Measurements from ENCODE around the gene DLL1. TPM values are rescaled to one million over a fixed set of nuclear protein-coding genes. Genes with fewer than 3 reads are reported as not detected.

The DLL1 gene
- total and polyA plus RNA-seq, 9 of the 15 experiments (the other 6 are each of a cell fraction or from before 2014, with no cell fraction given) = not detected

DNA sequence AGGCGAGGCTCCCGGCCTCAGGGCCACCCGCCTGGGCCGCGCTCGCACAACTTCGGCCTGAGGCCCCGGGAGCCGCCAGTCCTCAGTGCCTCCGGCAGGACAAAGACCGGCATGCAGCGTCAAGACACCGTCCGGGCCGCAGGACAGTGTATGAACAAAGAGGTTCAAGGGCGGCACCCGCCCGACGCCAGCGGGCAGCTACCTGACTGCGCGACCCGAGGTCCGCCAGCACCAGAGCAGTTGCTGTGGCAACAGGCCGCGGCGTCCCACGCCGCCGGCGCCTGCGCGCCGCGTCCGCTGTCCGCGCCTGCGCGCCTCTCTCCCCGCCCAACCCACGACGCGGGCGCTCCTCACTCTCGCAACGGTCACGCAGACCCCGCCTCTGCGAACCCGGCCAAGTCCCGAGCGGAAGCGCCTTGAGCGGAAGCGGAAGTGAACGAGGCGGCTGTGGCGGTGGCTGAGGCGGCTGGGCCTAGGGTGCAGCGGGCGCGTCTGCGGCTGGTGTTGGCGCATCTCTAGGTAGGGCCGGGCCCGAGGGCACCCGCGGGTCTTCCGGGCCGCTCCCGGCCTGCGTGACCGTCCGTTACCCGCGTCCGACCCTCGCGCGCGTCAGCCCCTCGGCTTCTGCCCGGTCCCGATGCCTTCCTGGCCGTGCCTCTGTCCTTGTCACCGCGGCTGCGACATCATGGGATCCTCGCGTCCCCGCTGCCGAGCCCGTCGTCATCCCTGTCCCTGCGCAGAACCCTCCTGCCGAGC is 15.6 kb upstream of the DLL1 start, which contains the start of gene FAM120B (continued):
- TF ChIP-seq, protein P1, sequence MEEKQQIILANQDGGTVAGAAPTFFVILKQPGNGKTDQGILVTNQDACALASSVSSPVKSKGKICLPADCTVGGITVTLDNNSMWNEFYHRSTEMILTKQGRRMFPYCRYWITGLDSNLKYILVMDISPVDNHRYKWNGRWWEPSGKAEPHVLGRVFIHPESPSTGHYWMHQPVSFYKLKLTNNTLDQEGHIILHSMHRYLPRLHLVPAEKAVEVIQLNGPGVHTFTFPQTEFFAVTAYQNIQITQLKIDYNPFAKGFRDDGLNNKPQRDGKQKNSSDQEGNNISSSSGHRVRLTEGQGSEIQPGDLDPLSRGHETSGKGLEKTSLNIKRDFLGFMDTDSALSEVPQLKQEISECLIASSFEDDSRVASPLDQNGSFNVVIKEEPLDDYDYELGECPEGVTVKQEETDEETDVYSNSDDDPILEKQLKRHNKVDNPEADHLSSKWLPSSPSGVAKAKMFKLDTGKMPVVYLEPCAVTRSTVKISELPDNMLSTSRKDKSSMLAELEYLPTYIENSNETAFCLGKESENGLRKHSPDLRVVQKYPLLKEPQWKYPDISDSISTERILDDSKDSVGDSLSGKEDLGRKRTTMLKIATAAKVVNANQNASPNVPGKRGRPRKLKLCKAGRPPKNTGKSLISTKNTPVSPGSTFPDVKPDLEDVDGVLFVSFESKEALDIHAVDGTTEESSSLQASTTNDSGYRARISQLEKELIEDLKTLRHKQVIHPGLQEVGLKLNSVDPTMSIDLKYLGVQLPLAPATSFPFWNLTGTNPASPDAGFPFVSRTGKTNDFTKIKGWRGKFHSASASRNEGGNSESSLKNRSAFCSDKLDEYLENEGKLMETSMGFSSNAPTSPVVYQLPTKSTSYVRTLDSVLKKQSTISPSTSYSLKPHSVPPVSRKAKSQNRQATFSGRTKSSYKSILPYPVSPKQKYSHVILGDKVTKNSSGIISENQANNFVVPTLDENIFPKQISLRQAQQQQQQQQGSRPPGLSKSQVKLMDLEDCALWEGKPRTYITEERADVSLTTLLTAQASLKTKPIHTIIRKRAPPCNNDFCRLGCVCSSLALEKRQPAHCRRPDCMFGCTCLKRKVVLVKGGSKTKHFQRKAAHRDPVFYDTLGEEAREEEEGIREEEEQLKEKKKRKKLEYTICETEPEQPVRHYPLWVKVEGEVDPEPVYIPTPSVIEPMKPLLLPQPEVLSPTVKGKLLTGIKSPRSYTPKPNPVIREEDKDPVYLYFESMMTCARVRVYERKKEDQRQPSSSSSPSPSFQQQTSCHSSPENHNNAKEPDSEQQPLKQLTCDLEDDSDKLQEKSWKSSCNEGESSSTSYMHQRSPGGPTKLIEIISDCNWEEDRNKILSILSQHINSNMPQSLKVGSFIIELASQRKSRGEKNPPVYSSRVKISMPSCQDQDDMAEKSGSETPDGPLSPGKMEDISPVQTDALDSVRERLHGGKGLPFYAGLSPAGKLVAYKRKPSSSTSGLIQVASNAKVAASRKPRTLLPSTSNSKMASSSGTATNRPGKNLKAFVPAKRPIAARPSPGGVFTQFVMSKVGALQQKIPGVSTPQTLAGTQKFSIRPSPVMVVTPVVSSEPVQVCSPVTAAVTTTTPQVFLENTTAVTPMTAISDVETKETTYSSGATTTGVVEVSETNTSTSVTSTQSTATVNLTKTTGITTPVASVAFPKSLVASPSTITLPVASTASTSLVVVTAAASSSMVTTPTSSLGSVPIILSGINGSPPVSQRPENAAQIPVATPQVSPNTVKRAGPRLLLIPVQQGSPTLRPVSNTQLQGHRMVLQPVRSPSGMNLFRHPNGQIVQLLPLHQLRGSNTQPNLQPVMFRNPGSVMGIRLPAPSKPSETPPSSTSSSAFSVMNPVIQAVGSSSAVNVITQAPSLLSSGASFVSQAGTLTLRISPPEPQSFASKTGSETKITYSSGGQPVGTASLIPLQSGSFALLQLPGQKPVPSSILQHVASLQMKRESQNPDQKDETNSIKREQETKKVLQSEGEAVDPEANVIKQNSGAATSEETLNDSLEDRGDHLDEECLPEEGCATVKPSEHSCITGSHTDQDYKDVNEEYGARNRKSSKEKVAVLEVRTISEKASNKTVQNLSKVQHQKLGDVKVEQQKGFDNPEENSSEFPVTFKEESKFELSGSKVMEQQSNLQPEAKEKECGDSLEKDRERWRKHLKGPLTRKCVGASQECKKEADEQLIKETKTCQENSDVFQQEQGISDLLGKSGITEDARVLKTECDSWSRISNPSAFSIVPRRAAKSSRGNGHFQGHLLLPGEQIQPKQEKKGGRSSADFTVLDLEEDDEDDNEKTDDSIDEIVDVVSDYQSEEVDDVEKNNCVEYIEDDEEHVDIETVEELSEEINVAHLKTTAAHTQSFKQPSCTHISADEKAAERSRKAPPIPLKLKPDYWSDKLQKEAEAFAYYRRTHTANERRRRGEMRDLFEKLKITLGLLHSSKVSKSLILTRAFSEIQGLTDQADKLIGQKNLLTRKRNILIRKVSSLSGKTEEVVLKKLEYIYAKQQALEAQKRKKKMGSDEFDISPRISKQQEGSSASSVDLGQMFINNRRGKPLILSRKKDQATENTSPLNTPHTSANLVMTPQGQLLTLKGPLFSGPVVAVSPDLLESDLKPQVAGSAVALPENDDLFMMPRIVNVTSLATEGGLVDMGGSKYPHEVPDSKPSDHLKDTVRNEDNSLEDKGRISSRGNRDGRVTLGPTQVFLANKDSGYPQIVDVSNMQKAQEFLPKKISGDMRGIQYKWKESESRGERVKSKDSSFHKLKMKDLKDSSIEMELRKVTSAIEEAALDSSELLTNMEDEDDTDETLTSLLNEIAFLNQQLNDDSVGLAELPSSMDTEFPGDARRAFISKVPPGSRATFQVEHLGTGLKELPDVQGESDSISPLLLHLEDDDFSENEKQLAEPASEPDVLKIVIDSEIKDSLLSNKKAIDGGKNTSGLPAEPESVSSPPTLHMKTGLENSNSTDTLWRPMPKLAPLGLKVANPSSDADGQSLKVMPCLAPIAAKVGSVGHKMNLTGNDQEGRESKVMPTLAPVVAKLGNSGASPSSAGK (IDR thresholded peaks at IDR 0.05) = no peak; the same call in 1 of the 2 replicates
- TF ChIP-seq CREM (IDR thresholded peaks at IDR 0.05; ENCODE audit: low read depth) (peak; percentile 82), SIX5 (IDR thresholded peaks at IDR 0.05; ENCODE audit: borderline replicate concordance in 1 of 2, insufficient read depth in 1 of 2, low read depth in 1 of 2, low read length in 2 of 2) (peak in 1 of 2 experiments; percentile 16; a peak in 1 of 4 replicates), FOS (IDR thresholded peaks at IDR 0.05; ENCODE audit: extremely low read depth, insufficient read length) (no peak), IFI16 (CRISPR knock-in tag; IDR thresholded peaks at IDR 0.05) (no peak), NCOR1 (IDR thresholded peaks at IDR 0.05) (no peak), ZNF217 (CRISPR knock-in tag; IDR thresholded peaks at IDR 0.05) (no peak), ZNF76 (CRISPR knock-in tag; IDR thresholded peaks at IDR 0.05; ENCODE audit: borderline replicate concordance) (no peak), SREBF1 (IDR thresholded peaks at IDR 0.05; ENCODE audit: borderline replicate concordance, low read depth, low read length) (no peak), ZKSCAN3 (CRISPR knock-in tag; IDR thresholded peaks at IDR 0.05) (no peak), JUND (IDR thresholded peaks at IDR 0.05; ENCODE audit: borderline replicate concordance, low read depth, low read length) (peak; percentile 22; the same call in 1 of the 2 replicates), JUND (tag; IDR thresholded peaks at IDR 0.05; ENCODE audit: borderline replicate concordance, low read depth, low read length) (no peak), EGR1 (conservative IDR thresholded peaks at IDR 0.05) (no peak), CBX2 (IDR thresholded peaks at IDR 0.05; ENCODE audit: insufficient read depth, low read length, poor library complexity, severe bottlenecking) (no peak)
- TF ChIP-seq, protein P2, sequence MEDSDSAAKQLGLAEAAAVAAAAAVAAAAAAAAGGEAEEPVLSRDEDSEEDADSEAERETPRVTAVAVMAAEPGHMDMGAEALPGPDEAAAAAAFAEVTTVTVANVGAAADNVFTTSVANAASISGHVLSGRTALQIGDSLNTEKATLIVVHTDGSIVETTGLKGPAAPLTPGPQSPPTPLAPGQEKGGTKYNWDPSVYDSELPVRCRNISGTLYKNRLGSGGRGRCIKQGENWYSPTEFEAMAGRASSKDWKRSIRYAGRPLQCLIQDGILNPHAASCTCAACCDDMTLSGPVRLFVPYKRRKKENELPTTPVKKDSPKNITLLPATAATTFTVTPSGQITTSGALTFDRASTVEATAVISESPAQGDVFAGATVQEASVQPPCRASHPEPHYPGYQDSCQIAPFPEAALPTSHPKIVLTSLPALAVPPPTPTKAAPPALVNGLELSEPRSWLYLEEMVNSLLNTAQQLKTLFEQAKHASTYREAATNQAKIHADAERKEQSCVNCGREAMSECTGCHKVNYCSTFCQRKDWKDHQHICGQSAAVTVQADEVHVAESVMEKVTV (CRISPR knock-in tag; IDR thresholded peaks at IDR 0.05) = no peak
